OCI-LY1 (cell line): ENCODE measurements around the gene SEPHS1.

Experiments
- CTCF ChIP-seq: fragments of 200-600 bp; sonication (generic), shearing (Covaris generic); IDR thresholded peaks from 2 replicates; pipeline ENCODE4 v1.5.1; 2017; ENCODE audit warnings: mild to moderate bottlenecking, antibody characterized with exemption, low read length, moderate library complexity, mixed read lengths
- EZH2 ChIP-seq: fragments of 200-600 bp; sonication (generic), shearing (Covaris generic); IDR thresholded peaks from 2 replicates; pipeline ENCODE4 v1.8.0; 2017; ENCODE audit warnings: borderline replicate concordance, mixed run types, mild to moderate bottlenecking, antibody characterized with exemption, low read length, moderate library complexity, mixed read lengths

DNA sequence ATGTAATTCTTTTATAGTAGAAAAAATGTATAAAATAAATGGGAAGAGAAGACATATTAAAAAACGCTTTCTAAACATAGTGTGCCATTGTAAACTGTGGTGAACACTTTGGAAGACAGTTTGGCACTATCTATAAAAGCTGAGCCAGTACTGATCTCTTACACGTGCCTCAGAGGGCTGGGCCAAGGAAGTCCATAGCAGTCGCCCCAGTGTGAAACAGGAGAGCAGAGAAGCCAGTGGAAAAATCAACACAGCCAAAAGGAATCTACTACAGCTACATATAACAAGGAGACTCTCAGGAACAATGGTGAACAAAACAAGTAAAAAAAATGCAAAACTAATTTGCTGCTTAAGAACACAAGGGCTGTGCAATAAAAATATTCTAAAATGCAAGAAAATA is 20.6 kb downstream of the SEPHS1 start:
- TF ChIP-seq CTCF (no peak), EZH2 (no peak)
